PC-3 (cell line): Measurements from ENCODE around the gene ADAT1. TPM values are rescaled to one million over a fixed set of nuclear protein-coding genes. Genes with fewer than 3 reads are reported as not detected.

Source experiments
- ATAC-seq: fragments of 200-7000 bp; cut with Tn5 transposase; 2 replicates; pipeline ENCODE4 v1.9.1; 2020; ENCODE audit warnings: mild to moderate bottlenecking, moderate library complexity
- BruUV-seq: library from RNA; stranded (reverse); fragments of 400-500 nt; replicated peaks from 2 replicates; lab custom pipeline; 2021; lab: Mats Ljungman, UMichigan
- CTCF ChIA-PET: fragments of 300-600 bp; sonication (Branson Sonifier 250); formaldehyde crosslinking; loops from one replicate; lab custom pipeline; 2022; ENCODE audit warnings: antibody characterized with exemption; lab: Charles Lee
- POLR2A ChIA-PET: fragments of 300-600 bp; sonication (Branson Sonifier 250); formaldehyde crosslinking; loops from one replicate; lab custom pipeline; 2022; ENCODE audit warnings: antibody characterized with exemption; ENCODE audit not compliant: unreplicated experiment; lab: Charles Lee
- DNase-seq: peaks from one replicate; pipeline ENCODE4 v3.0.0-alpha.2; 2015
- H2AFZ ChIP-seq: fragments of 300-600 bp; sonication (generic); 2 replicates; pipeline ENCODE4 v1.6.0; 2016; ENCODE audit warnings: antibody characterized with exemption, low read length
- H3F3A ChIP-seq: fragments of 300-600 bp; sonication (generic); one replicate; pipeline ENCODE4 v1.6.0; 2017; ENCODE audit warnings: antibody characterized with exemption, low read length, control low read depth, mild to moderate bottlenecking; ENCODE audit not compliant: unreplicated experiment
- H3K27ac ChIP-seq: fragments of 300-600 bp; sonication (generic); 2 replicates; pipeline ENCODE4 v1.5.1; 2016; ENCODE audit warnings: mild to moderate bottlenecking, low read length
- H3K27me3 ChIP-seq: fragments of 300-600 bp; sonication (generic); 2 replicates; pipeline ENCODE4 v1.6.1; 2016; ENCODE audit warnings: low read length, mixed read lengths
- H3K36me3 ChIP-seq: fragments of 300-600 bp; sonication (generic); 2 replicates; pipeline ENCODE4 v1.6.1; 2016; ENCODE audit warnings: low read depth, mixed run types, low read length, mixed read lengths
- H3K4me1 ChIP-seq: fragments of 300-600 bp; sonication (generic); 2 replicates; pipeline ENCODE4 v1.5.1; 2016; ENCODE audit warnings: low read length; ENCODE audit not compliant: insufficient read depth
- H3K4me2 ChIP-seq: fragments of 300-600 bp; sonication (generic); 2 replicates; pipeline ENCODE4 v1.6.0; 2016; ENCODE audit warnings: low read length
- H3K4me3 ChIP-seq: fragments of 300-600 bp; sonication (generic); 2 replicates; pipeline ENCODE4 v1.5.1; 2016; ENCODE audit warnings: mild to moderate bottlenecking, low read length, mixed read lengths
- H3K79me2 ChIP-seq: fragments of 300-600 bp; sonication (generic); 2 replicates; pipeline ENCODE4 v1.6.1; 2017; ENCODE audit warnings: low read length, mixed read lengths
- H3K9ac ChIP-seq: fragments of 300-600 bp; sonication (generic); 2 replicates; pipeline ENCODE4 v1.6.0; 2016; ENCODE audit warnings: mild to moderate bottlenecking, low read length
- H3K9me2 ChIP-seq: fragments of 300-600 bp; sonication (generic); replicated peaks from 2 replicates; pipeline ENCODE4 v1.6.1; 2016; ENCODE audit warnings: mixed run types, low read length, mixed read lengths
- H3K9me3 ChIP-seq: fragments of 300-600 bp; sonication (generic); 2 replicates; pipeline ENCODE4 v1.6.1; 2016; ENCODE audit warnings: low read length, mixed read lengths
- H4K20me1 ChIP-seq: fragments of 300-600 bp; sonication (generic); 2 replicates; pipeline ENCODE4 v1.6.1; 2016; ENCODE audit warnings: low read length, mixed read lengths
- EZH2 ChIP-seq: fragments of 300-600 bp; sonication (generic); IDR thresholded peaks from one replicate; pipeline ENCODE4 v1.6.1; 2017; ENCODE audit warnings: antibody characterized with exemption, mild to moderate bottlenecking, low read length; ENCODE audit not compliant: unreplicated experiment
- EZH2phosphoT487 ChIP-seq: fragments of 300-600 bp; sonication (generic); IDR thresholded peaks from 2 replicates; pipeline ENCODE4 v1.6.1; 2018; ENCODE audit warnings: mild to moderate bottlenecking, antibody characterized with exemption, low read length, borderline replicate concordance
- intact Hi-C: fragments of 100-400 bp; cut with micrococcal nuclease; formaldehyde crosslinking; loops from 2 replicates; pipeline ENCODE4 v1.9.0; 2023
- total RNA-seq: library from RNA; depleted of rRNA; stranded (reverse); fragments of >200 nt; gene quantifications from 2 replicates; pipeline ENCODE4 v1.2.3, GENCODE V29; 2014
- TF ChIP-seq, protein P1 (sequence below): fragments of 300-600 bp; sonication (generic); conservative IDR thresholded peaks from 2 replicates; pipeline ENCODE4 v1.5.1; 2017; ENCODE audit warnings: antibody characterized with exemption, low read depth, mild to moderate bottlenecking, low read length

Gene ADAT1
- total RNA-seq, 1 experiment from 2014 or later: 42.8 TPM

- DNase-seq (no peak), ATAC-seq (no peak)
- Histone ChIP-seq H3K4me3 (no peak overlapping the region), H3K4me1 (no peaks in the 10 kb centered on the region), H3K9ac (no peak overlapping the region), H4K20me1 (no peaks in the 10 kb centered on the region), H3F3A (no peaks in the 10 kb centered on the region), H3K4me2 (no peak overlapping the region), H2AFZ (no peak overlapping the region), H3K36me3 (peaks cover 14% of the 10 kb centered on the region), H3K9me3 (no peaks in the 10 kb centered on the region), H3K27ac (no peak overlapping the region), H3K27me3 (no peaks in the 10 kb centered on the region), H3K79me2 (no peaks in the 10 kb centered on the region), H3K9me2 (no peaks in the 10 kb centered on the region)
- intact Hi-C loops: no loop called here
- BruUV-seq: no TSS peak
- CTCF ChIA-PET: no interaction called here
- TF ChIP-seq EZH2 (no peak), EZH2phosphoT487 (no peak)
- TF ChIP-seq, protein P1, sequence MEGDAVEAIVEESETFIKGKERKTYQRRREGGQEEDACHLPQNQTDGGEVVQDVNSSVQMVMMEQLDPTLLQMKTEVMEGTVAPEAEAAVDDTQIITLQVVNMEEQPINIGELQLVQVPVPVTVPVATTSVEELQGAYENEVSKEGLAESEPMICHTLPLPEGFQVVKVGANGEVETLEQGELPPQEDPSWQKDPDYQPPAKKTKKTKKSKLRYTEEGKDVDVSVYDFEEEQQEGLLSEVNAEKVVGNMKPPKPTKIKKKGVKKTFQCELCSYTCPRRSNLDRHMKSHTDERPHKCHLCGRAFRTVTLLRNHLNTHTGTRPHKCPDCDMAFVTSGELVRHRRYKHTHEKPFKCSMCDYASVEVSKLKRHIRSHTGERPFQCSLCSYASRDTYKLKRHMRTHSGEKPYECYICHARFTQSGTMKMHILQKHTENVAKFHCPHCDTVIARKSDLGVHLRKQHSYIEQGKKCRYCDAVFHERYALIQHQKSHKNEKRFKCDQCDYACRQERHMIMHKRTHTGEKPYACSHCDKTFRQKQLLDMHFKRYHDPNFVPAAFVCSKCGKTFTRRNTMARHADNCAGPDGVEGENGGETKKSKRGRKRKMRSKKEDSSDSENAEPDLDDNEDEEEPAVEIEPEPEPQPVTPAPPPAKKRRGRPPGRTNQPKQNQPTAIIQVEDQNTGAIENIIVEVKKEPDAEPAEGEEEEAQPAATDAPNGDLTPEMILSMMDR: no peak
- POLR2A ChIA-PET: no interaction called here
These were observed 37.7 kb upstream of the ADAT1 start for GRCh38 chr16:75660726-75661302.

GRCh38 chr16:75660321-75660720 lies 37.2 kb upstream of the ADAT1 start:
- CTCF ChIA-PET: no interaction called here
- no peak overlapping the region for H3K4me2 ChIP-seq

DNA sequence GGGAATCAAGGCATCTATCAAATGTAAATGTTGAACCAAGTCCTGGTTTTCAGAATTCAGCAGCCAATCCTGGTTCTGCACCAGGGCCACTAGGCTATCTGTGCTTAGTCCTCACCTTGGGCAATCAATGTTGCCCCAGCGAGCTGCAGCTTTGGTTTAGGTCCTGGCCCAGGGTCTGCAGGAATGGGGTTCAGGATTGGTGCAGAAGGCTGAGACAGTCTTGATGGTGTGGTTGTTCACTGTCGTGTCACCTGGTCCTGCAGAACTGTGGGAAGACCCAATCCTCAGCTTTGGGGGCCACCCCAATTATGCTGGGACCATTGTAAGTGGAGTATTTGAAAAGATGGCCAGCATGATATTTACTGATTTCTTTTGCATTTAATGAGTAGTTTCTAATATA lies 35.1 kb upstream of the ADAT1 start:
- Histone ChIP-seq H3F3A (no peaks in the 10 kb centered on the region), H3K9me3 (no peaks in the 10 kb centered on the region), H3K79me2 (peaks cover 7% of the 10 kb centered on the region), H3K36me3 (peaks cover 23% of the 10 kb centered on the region), H2AFZ (no peak overlapping the region), H3K4me1 (no peaks in the 10 kb centered on the region), H3K27ac (no peak overlapping the region), H3K9ac (no peak overlapping the region), H3K4me3 (no peak overlapping the region), H4K20me1 (0 out of 2 replicates have a peak, but pooled peaks cover under 1% of the 10 kb centered on the region), H3K27me3 (no peaks in the 10 kb centered on the region), H3K4me2 (no peak overlapping the region), H3K9me2 (no peaks in the 10 kb centered on the region)
- no TSS peak for BruUV-seq
- intact Hi-C loops: no loop called here
- ChIA-PET CTCF (no interaction called here), POLR2A (no interaction called here)
- ATAC-seq (no peak), DNase-seq (no peak)
- TF ChIP-seq, protein P1: no peak
- TF ChIP-seq EZH2phosphoT487 (no peak), EZH2 (no peak)

More at GRCh38 chr16:75660321-75660720, 37.2 kb upstream of the ADAT1 start:
- H3K27ac ChIP-seq: no peak overlapping the region
- intact Hi-C loops: no loop called here
- no TSS peak for BruUV-seq
- no peak overlapping the region for H3K9ac ChIP-seq
- no peaks in the 10 kb centered on the region for H3K4me1 ChIP-seq
- H3K27me3 ChIP-seq: no peaks in the 10 kb centered on the region
- TF ChIP-seq, protein P1: no peak
- no peak for TF ChIP-seq EZH2
- TF ChIP-seq EZH2phosphoT487: no peak
- H3K9me2 ChIP-seq: no peaks in the 10 kb centered on the region
- POLR2A ChIA-PET: no interaction called here
- H3K4me3 ChIP-seq: no peak overlapping the region
- ATAC-seq: no peak
- H4K20me1 ChIP-seq: no peaks in the 10 kb centered on the region
- H3F3A ChIP-seq: no peaks in the 10 kb centered on the region
- peaks cover 19% of the 10 kb centered on the region for H3K36me3 ChIP-seq
- H3K9me3 ChIP-seq: no peaks in the 10 kb centered on the region
- no peak for DNase-seq
- no peaks in the 10 kb centered on the region for H3K79me2 ChIP-seq
- no peak overlapping the region for H2AFZ ChIP-seq
